ENCODE results near the gene BTBD6.

- TF ChIP-seq CTCF (IDR thresholded peaks at IDR 0.05) (no peak), POLR2A (IDR thresholded peaks at IDR 0.05; ENCODE audit: low read depth) (no peak), POLR2AphosphoS5 (IDR thresholded peaks at IDR 0.05) (no peak), EP300 (IDR thresholded peaks at IDR 0.05) (no peak)
These were observed 24.3 kb downstream of the BTBD6 start for GRCh38 chr14:105272623-105273022.

Data from esophagus muscularis mucosa (tissue), 4 donors.